Measurements from ENCODE around the gene RASD2. TPM values are rescaled to one million over a fixed set of nuclear protein-coding genes. Genes with fewer than 3 reads are reported as not detected.
"Not testable (repeated sequence)": the region's sequence is repeated elsewhere in the genome, so short reads cannot be mapped to it uniquely, and the experiment has no call there.

Gene RASD2
- total and polyA plus RNA-seq, 2 donors from 2014 or later, result 1.1 to 3.4 TPM

GRCh38 chr22:35514366-35514765 is 26.3 kb upstream of the RASD2 start:
- Histone ChIP-seq H3K27ac (ENCODE audit: low read depth in 2 of 2, low read length in 2 of 2) (no peak overlapping the region), H3K9ac (ENCODE audit: low read length in 3 of 3) (no peak overlapping the region), H3K4me3 (ENCODE audit: low read length in 3 of 3) (no peak overlapping the region), H3K36me3 (ENCODE audit: control insufficient read depth in 2 of 3, insufficient read depth in 3 of 3, low read length in 3 of 3) (no peaks in the 10 kb centered on the region), H3K27me3 (ENCODE audit: control insufficient read depth, insufficient read depth, low read length) (no peaks in the 10 kb centered on the region), H3K4me1 (ENCODE audit: control insufficient read depth in 2 of 3, insufficient read depth in 2 of 3, low read depth in 1 of 3, low read length in 3 of 3) (no peaks in the 10 kb centered on the region), H3K9me3 (ENCODE audit: control insufficient read depth in 2 of 3, insufficient read depth in 1 of 3, low read length in 3 of 3) (no peaks in the 10 kb centered on the region)
- intact Hi-C loops (cut with DNase I), result no loop called here
- DNase-seq, result no peak
- TF ChIP-seq, protein P1, sequence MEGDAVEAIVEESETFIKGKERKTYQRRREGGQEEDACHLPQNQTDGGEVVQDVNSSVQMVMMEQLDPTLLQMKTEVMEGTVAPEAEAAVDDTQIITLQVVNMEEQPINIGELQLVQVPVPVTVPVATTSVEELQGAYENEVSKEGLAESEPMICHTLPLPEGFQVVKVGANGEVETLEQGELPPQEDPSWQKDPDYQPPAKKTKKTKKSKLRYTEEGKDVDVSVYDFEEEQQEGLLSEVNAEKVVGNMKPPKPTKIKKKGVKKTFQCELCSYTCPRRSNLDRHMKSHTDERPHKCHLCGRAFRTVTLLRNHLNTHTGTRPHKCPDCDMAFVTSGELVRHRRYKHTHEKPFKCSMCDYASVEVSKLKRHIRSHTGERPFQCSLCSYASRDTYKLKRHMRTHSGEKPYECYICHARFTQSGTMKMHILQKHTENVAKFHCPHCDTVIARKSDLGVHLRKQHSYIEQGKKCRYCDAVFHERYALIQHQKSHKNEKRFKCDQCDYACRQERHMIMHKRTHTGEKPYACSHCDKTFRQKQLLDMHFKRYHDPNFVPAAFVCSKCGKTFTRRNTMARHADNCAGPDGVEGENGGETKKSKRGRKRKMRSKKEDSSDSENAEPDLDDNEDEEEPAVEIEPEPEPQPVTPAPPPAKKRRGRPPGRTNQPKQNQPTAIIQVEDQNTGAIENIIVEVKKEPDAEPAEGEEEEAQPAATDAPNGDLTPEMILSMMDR (IDR thresholded peaks at IDR 0.05; ENCODE audit: borderline replicate concordance, extremely low read depth, insufficient read depth), result no peak
- FAIRE-seq, result no peak

GRCh38 chr22:35515952-35516351 is 24.7 kb upstream of the RASD2 start:
- H3K27ac ChIP-seq (ENCODE audit: low read depth in 2 of 2, low read length in 2 of 2); H3K27me3 ChIP-seq (ENCODE audit: control insufficient read depth, insufficient read depth, low read length); DNase-seq; H3K9ac ChIP-seq (ENCODE audit: low read length in 3 of 3); H3K4me1 ChIP-seq (ENCODE audit: control insufficient read depth in 2 of 3, insufficient read depth in 2 of 3, low read depth in 1 of 3, low read length in 3 of 3); H3K36me3 ChIP-seq (ENCODE audit: control insufficient read depth in 2 of 3, insufficient read depth in 3 of 3, low read length in 3 of 3); H3K9me3 ChIP-seq (ENCODE audit: control insufficient read depth in 2 of 3, insufficient read depth in 1 of 3, low read length in 3 of 3); H3K4me3 ChIP-seq (ENCODE audit: low read length in 3 of 3); intact Hi-C loops (cut with DNase I); FAIRE-seq: not testable (repeated sequence)

GRCh38 chr22:35516723-35517122 is 23.9 kb upstream of the RASD2 start:
- no peak overlapping the region for H3K4me3 ChIP-seq (ENCODE audit: low read length in 3 of 3)
- intact Hi-C loops (cut with DNase I), result no loop called here
- FAIRE-seq (no peak), DNase-seq (no peak)
- H3K9ac ChIP-seq (ENCODE audit: low read length in 3 of 3), result no peak overlapping the region
- no peaks in the 10 kb centered on the region for H3K36me3 ChIP-seq (ENCODE audit: control insufficient read depth in 2 of 3, insufficient read depth in 3 of 3, low read length in 3 of 3)
- no peaks in the 10 kb centered on the region for H3K9me3 ChIP-seq (ENCODE audit: control insufficient read depth in 2 of 3, insufficient read depth in 1 of 3, low read length in 3 of 3)
- no peaks in the 10 kb centered on the region for H3K4me1 ChIP-seq (ENCODE audit: control insufficient read depth in 2 of 3, insufficient read depth in 2 of 3, low read depth in 1 of 3, low read length in 3 of 3)
- TF ChIP-seq, protein P1 (IDR thresholded peaks at IDR 0.05; ENCODE audit: borderline replicate concordance, extremely low read depth, insufficient read depth), result no peak
- H3K27ac ChIP-seq (ENCODE audit: low read depth in 2 of 2, low read length in 2 of 2), result no peak overlapping the region
- H3K27me3 ChIP-seq (ENCODE audit: control insufficient read depth, insufficient read depth, low read length), result no peaks in the 10 kb centered on the region

DNA sequence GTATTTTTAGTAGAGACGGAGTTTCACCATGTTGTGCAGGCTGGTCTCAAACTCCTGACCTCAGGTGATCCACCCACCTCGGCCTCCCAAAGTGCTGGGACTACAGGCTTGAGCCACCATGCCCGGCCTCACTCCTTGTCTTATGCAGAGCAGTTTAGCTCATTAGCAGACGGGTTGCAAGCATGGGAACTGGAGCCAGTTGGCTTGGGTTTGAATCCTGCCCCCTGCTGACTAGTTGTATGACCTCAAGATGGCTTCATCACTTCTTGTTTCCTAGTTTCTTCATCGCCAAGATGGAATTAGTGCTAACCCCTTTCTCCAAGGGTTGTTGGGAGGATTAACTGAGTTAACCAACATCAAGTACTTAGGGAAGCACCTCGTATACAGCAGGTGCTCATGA is 23.4 kb upstream of the RASD2 start:
- no peaks in the 10 kb centered on the region for H3K36me3 ChIP-seq (ENCODE audit: control insufficient read depth in 2 of 3, insufficient read depth in 3 of 3, low read length in 3 of 3)
- TF ChIP-seq, protein P1 (IDR thresholded peaks at IDR 0.05; ENCODE audit: borderline replicate concordance, extremely low read depth, insufficient read depth), result no peak
- H3K27me3 ChIP-seq (ENCODE audit: control insufficient read depth, insufficient read depth, low read length), result no peaks in the 10 kb centered on the region
- no peaks in the 10 kb centered on the region for H3K4me1 ChIP-seq (ENCODE audit: control insufficient read depth in 2 of 3, insufficient read depth in 2 of 3, low read depth in 1 of 3, low read length in 3 of 3)
- H3K4me3 ChIP-seq (ENCODE audit: low read length in 3 of 3), result no peak overlapping the region
- no peak for DNase-seq
- no peak for FAIRE-seq
- intact Hi-C loops (cut with DNase I), result no loop called here
- H3K9ac ChIP-seq (ENCODE audit: low read length in 3 of 3), result no peak overlapping the region
- no peaks in the 10 kb centered on the region for H3K9me3 ChIP-seq (ENCODE audit: control insufficient read depth in 2 of 3, insufficient read depth in 1 of 3, low read length in 3 of 3)
- no peak overlapping the region for H3K27ac ChIP-seq (ENCODE audit: low read depth in 2 of 2, low read length in 2 of 2)

Measured in kidney (tissue), 14 donors.